HCT116 (cell line): Measurements from ENCODE around the gene ATP1A1. TPM values are rescaled to one million over a fixed set of nuclear protein-coding genes. Genes with fewer than 3 reads are reported as not detected.

Experiments used
- ATAC-seq: fragments of 200-7000 bp; cut with Tn5 transposase; 2 replicates; pipeline ENCODE4 v1.9.1; 2020; ENCODE audit warnings: mild to moderate bottlenecking, moderate library complexity
- BruUV-seq: library from RNA; stranded (reverse); fragments of 400-500 nt; replicated peaks from 2 replicates; lab custom pipeline; 2021; lab: Mats Ljungman, UMichigan
- CTCF ChIA-PET: fragments of 300-600 bp; sonication (Branson Sonifier 250); formaldehyde crosslinking; loops from one replicate; lab custom pipeline; 2021; ENCODE audit warnings: antibody characterized with exemption; lab: Charles Lee
- POLR2A ChIA-PET: fragments of 300-600, 350-600 bp; sonication (Branson Sonifier 250); formaldehyde crosslinking; loops from one replicate; lab custom pipeline; 2021; ENCODE audit warnings: antibody characterized with exemption; lab: Charles Lee
- RAD21 ChIA-PET, 2 experiments: fragments of 300-600 bp; sonication (Branson Sonifier 250); formaldehyde crosslinking; loops; one replicate each; lab custom pipeline; 2023; ENCODE audit warnings: low total read pairs in 2 of 2; ENCODE audit not compliant: uncharacterized antibody in 2 of 2, unreplicated experiment in 2 of 2, low non-redundant PET in 1 of 2; lab: Charles Lee
- DNase-seq: peaks from one replicate; pipeline ENCODE4 v3.0.0-alpha.2; 2010; ENCODE audit warnings: low read depth, low spot score
- H2AFZ ChIP-seq: fragments of 200-600 bp; shearing (Covaris generic), sonication (generic); 2 replicates; pipeline ENCODE4 v1.6.1; 2017; ENCODE audit warnings: low read depth, mixed run types, mixed read lengths, antibody characterized with exemption, low read length; ENCODE audit not compliant: poor library complexity, severe bottlenecking
- H3K27ac ChIP-seq: 2 replicates; pipeline ENCODE4 v1.5.1; 2012; ENCODE audit warnings: low read depth, low read length
- H3K27me3 ChIP-seq: fragments of 200-600 bp; sonication (generic); 2 replicates; pipeline ENCODE4 v1.6.1; 2016; ENCODE audit warnings: mixed run types, low read length, mixed read lengths; ENCODE audit not compliant: insufficient read depth
- H3K36me3 ChIP-seq, 2 experiments: fragments of 200-500 bp in 1 of 2; fragments of 200-600 bp in 1 of 2; sonication (Bioruptor generic) in 1 of 2; sonication (generic) in 1 of 2; 2 replicates each; pipeline versions ENCODE4 v1.5.1 to v1.6.1; 2014 to 2016; ENCODE audit warnings: low read length in 2 of 2, inconsistent platforms in 1 of 2, mixed read lengths in 1 of 2, mixed run types in 1 of 2; ENCODE audit not compliant: insufficient read depth in 2 of 2, control insufficient read depth in 1 of 2
- H3K4me1 ChIP-seq, 2 experiments: fragments of 200-600 bp in 1 of 2; sonication (generic) in 1 of 2; 2 replicates each; pipeline versions ENCODE4 v1.5.1 to v1.6.1; 2012 to 2017; ENCODE audit warnings: low read length in 2 of 2, inconsistent platforms in 1 of 2, mild to moderate bottlenecking in 1 of 2, mixed read lengths in 1 of 2, mixed run types in 1 of 2, moderate library complexity in 1 of 2; ENCODE audit not compliant: insufficient read depth in 2 of 2, control insufficient read depth in 1 of 2
- H3K4me2 ChIP-seq: fragments of 200-600 bp; sonication (generic); 2 replicates; pipeline ENCODE4 v1.6.1; 2017; ENCODE audit warnings: mixed run types, low read length, mixed read lengths
- H3K4me3 ChIP-seq, 2 experiments: fragments of 200-600 bp in 1 of 2; sonication (generic) in 1 of 2; replicated peaks in 1 of 2; 2 replicates each; pipeline ENCODE4 v1.5.1; 2011 to 2016; ENCODE audit warnings: low read length in 2 of 2, control low read depth in 1 of 2, low read depth in 1 of 2, mild to moderate bottlenecking in 1 of 2, mixed read lengths in 1 of 2, mixed run types in 1 of 2
- H3K79me2 ChIP-seq: fragments of 200-600 bp; sonication (generic); 2 replicates; pipeline ENCODE4 v1.6.1; 2017; ENCODE audit warnings: mild to moderate bottlenecking, mixed run types, low read length, moderate library complexity, mixed read lengths; ENCODE audit not compliant: insufficient read depth
- H3K9ac ChIP-seq: fragments of 200-600 bp; sonication (generic); 2 replicates; pipeline ENCODE4 v1.6.1; 2016; ENCODE audit warnings: low read length, mixed read lengths
- H3K9me2 ChIP-seq: fragments of 200-600 bp; sonication (generic), shearing (Covaris generic); 2 replicates; pipeline ENCODE4 v1.6.1; 2017; ENCODE audit warnings: mixed run types, mild to moderate bottlenecking, moderate library complexity; ENCODE audit not compliant: insufficient read depth
- H3K9me3 ChIP-seq, 2 experiments: fragments of 200-500 bp in 1 of 2; fragments of 200-600 bp in 1 of 2; sonication (Bioruptor generic) in 1 of 2; sonication (generic) in 1 of 2; 2 replicates each; pipeline ENCODE4 v1.6.1; 2014 to 2017; ENCODE audit warnings: low read length in 2 of 2, mixed read lengths in 2 of 2, inconsistent platforms in 1 of 2, low read depth in 1 of 2, mild to moderate bottlenecking in 1 of 2, mixed run types in 1 of 2, moderate library complexity in 1 of 2; ENCODE audit not compliant: control insufficient read depth in 1 of 2, insufficient read depth in 1 of 2
- H4K20me1 ChIP-seq: fragments of 200-600 bp; sonication (generic), shearing (Covaris generic); 2 replicates; pipeline ENCODE4 v1.6.1; 2017; ENCODE audit warnings: mixed run types, mild to moderate bottlenecking, moderate library complexity; ENCODE audit not compliant: insufficient read depth
- ATF3 ChIP-seq: IDR thresholded peaks from 2 replicates; pipeline ENCODE4 v1.6.1; 2012
- CBX3 ChIP-seq: IDR thresholded peaks from 2 replicates; pipeline ENCODE4 v1.6.1; 2012; ENCODE audit warnings: low read depth
- CTCF ChIP-seq, 3 experiments: fragments of 200-600 bp in 1 of 3; sonication (generic) in 1 of 3; IDR thresholded peaks in 2 of 3; conservative IDR thresholded peaks in 1 of 3; 2 replicates each; pipeline ENCODE4 v1.5.1; 2012 to 2017; ENCODE audit warnings: low read depth in 2 of 3, low read length in 2 of 3, antibody characterized with exemption in 1 of 3, borderline replicate concordance in 1 of 3, control low read depth in 1 of 3, mild to moderate bottlenecking in 1 of 3, mixed read lengths in 1 of 3, mixed run types in 1 of 3, moderate library complexity in 1 of 3; ENCODE audit not compliant: insufficient read depth in 1 of 3
- ELF1 ChIP-seq: IDR thresholded peaks from 2 replicates; pipeline ENCODE4 v1.6.1; 2012; ENCODE audit warnings: low read depth, borderline replicate concordance
- EZH2 ChIP-seq: fragments of 200-600 bp; sonication (generic); IDR thresholded peaks from 2 replicates; pipeline ENCODE4 v1.6.1; 2017; ENCODE audit warnings: antibody characterized with exemption, mixed run types
- EZH2phosphoT487 ChIP-seq: fragments of 200-600 bp; IDR thresholded peaks from 2 replicates; pipeline ENCODE4 v1.6.1; 2018; ENCODE audit warnings: antibody characterized with exemption, borderline replicate concordance
- FOSL1 ChIP-seq: IDR thresholded peaks from 2 replicates; pipeline ENCODE4 v1.6.1; 2012; ENCODE audit warnings: low read depth
- JUND ChIP-seq: IDR thresholded peaks from 2 replicates; pipeline ENCODE4 v1.6.1; 2012
- POLR2A ChIP-seq: IDR thresholded peaks from 2 replicates; pipeline ENCODE4 v1.7.0; 2011; ENCODE audit warnings: borderline replicate concordance; ENCODE audit not compliant: insufficient read depth, insufficient read length; ENCODE audit errors: extremely low read depth
- RAD21 ChIP-seq: IDR thresholded peaks from 2 replicates; pipeline ENCODE4 v1.6.1; 2012; ENCODE audit warnings: low read depth, mild to moderate bottlenecking
- REST ChIP-seq: IDR thresholded peaks from 2 replicates; pipeline ENCODE4 v1.6.1; 2012; ENCODE audit warnings: low read depth
- SIN3A ChIP-seq: IDR thresholded peaks from 2 replicates; pipeline ENCODE4 v1.6.1; 2012; ENCODE audit warnings: low read depth
- SP1 ChIP-seq: IDR thresholded peaks from 2 replicates; pipeline ENCODE4 v1.6.1; 2012; ENCODE audit warnings: low read depth
- SRF ChIP-seq: IDR thresholded peaks from 2 replicates; pipeline ENCODE4 v1.6.1; 2012; ENCODE audit warnings: low read depth
- TCF7L2 ChIP-seq: IDR thresholded peaks from 2 replicates; pipeline ENCODE4 v1.7.0; 2011; ENCODE audit warnings: borderline replicate concordance, inconsistent platforms; ENCODE audit not compliant: insufficient read depth, insufficient read length; ENCODE audit errors: extremely low read depth
- YY1 ChIP-seq: IDR thresholded peaks from 2 replicates; pipeline ENCODE4 v1.6.1; 2011; ENCODE audit warnings: low read length, low read depth, moderate library complexity, mild to moderate bottlenecking; ENCODE audit not compliant: insufficient replicate concordance; ENCODE audit errors: extremely low read depth
- intact Hi-C: fragments of 100-400 bp; cut with micrococcal nuclease; formaldehyde crosslinking; loops from 2 replicates; pipeline ENCODE4 v1.10.0; 2022
- total RNA-seq: library from RNA; stranded (reverse); gene quantifications from one replicate; pipeline ENCODE4 v1.2.1, GENCODE V29; 2021; ENCODE audit not compliant: unreplicated experiment
- TF ChIP-seq, protein P1 (sequence below): IDR thresholded peaks from 2 replicates; pipeline ENCODE4 v1.6.1; 2012
- TF ChIP-seq, protein P2 (sequence below): IDR thresholded peaks from 2 replicates; pipeline ENCODE4 v1.6.1; 2011; ENCODE audit warnings: mild to moderate bottlenecking, low read length, moderate library complexity; ENCODE audit not compliant: insufficient replicate concordance; ENCODE audit errors: extremely low read depth

Gene ATP1A1
- total RNA-seq, 1 experiment from 2014 or later, result 290 TPM

DNA sequence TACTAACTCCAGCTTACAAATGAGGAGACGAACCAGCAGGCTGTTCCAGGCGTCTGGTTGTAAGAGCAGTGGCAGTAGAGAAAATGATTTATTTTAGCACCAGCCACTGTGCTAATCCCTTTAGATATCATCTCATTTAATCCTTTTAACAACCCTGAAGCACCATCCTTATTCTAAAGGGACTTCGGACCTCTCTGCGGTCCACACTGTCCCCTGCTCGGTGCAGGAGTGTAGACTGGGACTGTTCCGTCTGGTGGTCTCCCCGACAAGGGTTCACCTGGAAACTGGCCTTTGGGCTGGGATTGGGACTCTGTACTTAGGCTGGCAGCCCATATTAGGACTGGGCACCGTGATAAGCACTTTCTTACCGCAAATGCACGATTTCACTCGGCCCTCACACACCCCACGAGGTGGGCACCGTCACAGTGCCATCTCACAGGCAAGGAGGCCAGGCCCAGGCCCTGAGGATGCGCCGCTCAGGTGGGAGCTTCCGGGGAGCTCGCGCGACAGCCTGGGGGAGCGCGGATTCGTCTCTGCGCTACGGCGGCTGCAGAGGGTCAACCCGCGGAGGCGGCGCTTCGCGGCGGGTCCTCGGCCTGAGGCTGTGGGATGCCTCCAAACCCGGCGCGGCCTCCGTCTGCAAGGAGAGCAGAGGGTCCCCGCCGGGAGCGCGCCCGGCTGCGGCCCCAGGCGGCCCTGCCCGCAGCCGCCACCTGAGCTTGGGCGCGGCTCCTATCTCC lies 45.2 kb downstream of the ATP1A1 start:
- peak overlapping the region; percentile 91 for H2AFZ ChIP-seq
- RAD21 ChIA-PET, result interaction anchor here in 1 of 2 experiments (1.0 kb wide), 1 partner anchor 67 kb away, joined by 4 read pairs; no protein-coding TSS in a partner anchor
- intact Hi-C loops, result no loop called here
- DNase-seq, result peak; percentile 68
- H3K9me3 ChIP-seq, result no peaks in the 10 kb centered on the region
- no peaks in the 10 kb centered on the region for H3K36me3 ChIP-seq
- no peaks in the 10 kb centered on the region for H3K9me2 ChIP-seq
- POLR2A ChIA-PET, result interaction anchor here (0.6 to 1.5 kb wide), 4 partner anchors 11 to 309 kb away, joined by 3 to 6 read pairs (median 3); no protein-coding TSS in a partner anchor
- H3K79me2 ChIP-seq, result peaks cover 11% of the 10 kb centered on the region
- peak; percentile 93 for ATAC-seq
- CTCF ChIA-PET, result interaction anchor here (1.7 kb wide), 1 partner anchor 67 kb away, joined by 6 read pairs; no protein-coding TSS in a partner anchor
- peak overlapping the region; percentile 83 for H3K4me2 ChIP-seq
- H3K9ac ChIP-seq, result peak overlapping the region; percentile 87
- BruUV-seq, result TSS peak; percentile 58
- no peaks in the 10 kb centered on the region for H3K27me3 ChIP-seq
- peak overlapping the region; percentile 38 for H3K27ac ChIP-seq
- H3K4me1 ChIP-seq, result peaks cover 8 to 28% of the 10 kb centered on the region in 2 experiments; a peak in 3 of 4 replicates
- H3K4me3 ChIP-seq, result peak overlapping the region; percentile 88 to 89
- H4K20me1 ChIP-seq, result no peaks in the 10 kb centered on the region
- TF ChIP-seq ELF1, result peak; percentile 85
- TF ChIP-seq POLR2A, result peak; percentile 9
- no peak for TF ChIP-seq REST
- TF ChIP-seq EZH2phosphoT487, result no peak
- TF ChIP-seq, protein P1, sequence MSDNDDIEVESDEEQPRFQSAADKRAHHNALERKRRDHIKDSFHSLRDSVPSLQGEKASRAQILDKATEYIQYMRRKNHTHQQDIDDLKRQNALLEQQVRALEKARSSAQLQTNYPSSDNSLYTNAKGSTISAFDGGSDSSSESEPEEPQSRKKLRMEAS, result peak; percentile 76
- 0 out of 2 replicates have a peak, but pooled peaks have one; percentile 43 for TF ChIP-seq SRF
- peak; percentile 15 for TF ChIP-seq TCF7L2
- TF ChIP-seq ATF3, result no peak
- peak; percentile 61 for TF ChIP-seq YY1
- no peak for TF ChIP-seq FOSL1
- peak; percentile 42; the same call in 1 of the 2 replicates for TF ChIP-seq SP1
- peak; percentile 76 for TF ChIP-seq CBX3
- TF ChIP-seq, protein P2, sequence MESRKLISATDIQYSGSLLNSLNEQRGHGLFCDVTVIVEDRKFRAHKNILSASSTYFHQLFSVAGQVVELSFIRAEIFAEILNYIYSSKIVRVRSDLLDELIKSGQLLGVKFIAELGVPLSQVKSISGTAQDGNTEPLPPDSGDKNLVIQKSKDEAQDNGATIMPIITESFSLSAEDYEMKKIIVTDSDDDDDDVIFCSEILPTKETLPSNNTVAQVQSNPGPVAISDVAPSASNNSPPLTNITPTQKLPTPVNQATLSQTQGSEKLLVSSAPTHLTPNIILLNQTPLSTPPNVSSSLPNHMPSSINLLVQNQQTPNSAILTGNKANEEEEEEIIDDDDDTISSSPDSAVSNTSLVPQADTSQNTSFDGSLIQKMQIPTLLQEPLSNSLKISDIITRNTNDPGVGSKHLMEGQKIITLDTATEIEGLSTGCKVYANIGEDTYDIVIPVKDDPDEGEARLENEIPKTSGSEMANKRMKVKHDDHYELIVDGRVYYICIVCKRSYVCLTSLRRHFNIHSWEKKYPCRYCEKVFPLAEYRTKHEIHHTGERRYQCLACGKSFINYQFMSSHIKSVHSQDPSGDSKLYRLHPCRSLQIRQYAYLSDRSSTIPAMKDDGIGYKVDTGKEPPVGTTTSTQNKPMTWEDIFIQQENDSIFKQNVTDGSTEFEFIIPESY, result peak; percentile 95
- peak; percentile 81 for TF ChIP-seq SIN3A
- no peak for TF ChIP-seq RAD21
- no peak for TF ChIP-seq EZH2
- no peak for TF ChIP-seq CTCF (IDR thresholded peaks at IDR 0.05 in 2 of 3, conservative IDR thresholded peaks at IDR 0.05 in 1 of 3; ENCODE audit: borderline replicate concordance in 1 of 3, insufficient read depth in 1 of 3, low read depth in 2 of 3, low read length in 2 of 3)
- TF ChIP-seq JUND, result no peak
